Measurements from ENCODE around the gene GSTO1.

DNA sequence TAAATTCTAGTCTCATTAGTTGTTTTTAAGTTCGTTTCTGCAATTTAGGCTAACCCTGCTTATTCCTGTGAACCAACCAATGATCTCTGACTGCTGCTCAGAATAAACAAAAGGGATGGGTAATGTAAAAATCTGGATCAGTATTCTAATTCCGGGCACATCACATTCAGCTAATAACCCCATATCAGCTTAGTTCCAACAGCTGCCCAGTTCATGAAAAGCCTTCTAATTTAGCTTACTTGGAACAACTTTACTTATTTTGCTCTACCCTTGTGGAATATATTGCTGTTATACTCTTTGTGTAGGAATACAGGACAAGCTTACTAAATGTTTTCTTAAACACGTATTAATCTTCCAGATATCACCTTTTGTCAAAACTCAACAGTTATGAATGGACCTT is 18.9 kb upstream of the GSTO1 start:
- TF ChIP-seq, protein P1, sequence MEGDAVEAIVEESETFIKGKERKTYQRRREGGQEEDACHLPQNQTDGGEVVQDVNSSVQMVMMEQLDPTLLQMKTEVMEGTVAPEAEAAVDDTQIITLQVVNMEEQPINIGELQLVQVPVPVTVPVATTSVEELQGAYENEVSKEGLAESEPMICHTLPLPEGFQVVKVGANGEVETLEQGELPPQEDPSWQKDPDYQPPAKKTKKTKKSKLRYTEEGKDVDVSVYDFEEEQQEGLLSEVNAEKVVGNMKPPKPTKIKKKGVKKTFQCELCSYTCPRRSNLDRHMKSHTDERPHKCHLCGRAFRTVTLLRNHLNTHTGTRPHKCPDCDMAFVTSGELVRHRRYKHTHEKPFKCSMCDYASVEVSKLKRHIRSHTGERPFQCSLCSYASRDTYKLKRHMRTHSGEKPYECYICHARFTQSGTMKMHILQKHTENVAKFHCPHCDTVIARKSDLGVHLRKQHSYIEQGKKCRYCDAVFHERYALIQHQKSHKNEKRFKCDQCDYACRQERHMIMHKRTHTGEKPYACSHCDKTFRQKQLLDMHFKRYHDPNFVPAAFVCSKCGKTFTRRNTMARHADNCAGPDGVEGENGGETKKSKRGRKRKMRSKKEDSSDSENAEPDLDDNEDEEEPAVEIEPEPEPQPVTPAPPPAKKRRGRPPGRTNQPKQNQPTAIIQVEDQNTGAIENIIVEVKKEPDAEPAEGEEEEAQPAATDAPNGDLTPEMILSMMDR (IDR thresholded peaks at IDR 0.05), result no peak
- TF ChIP-seq POLR2A (IDR thresholded peaks at IDR 0.05), result no peak
